ENCODE measurements around the gene LGALS9C.
"Not testable (repeated sequence)": the region's sequence is repeated elsewhere in the genome, so short reads cannot be mapped to it uniquely, and the experiment has no call there.

DNA sequence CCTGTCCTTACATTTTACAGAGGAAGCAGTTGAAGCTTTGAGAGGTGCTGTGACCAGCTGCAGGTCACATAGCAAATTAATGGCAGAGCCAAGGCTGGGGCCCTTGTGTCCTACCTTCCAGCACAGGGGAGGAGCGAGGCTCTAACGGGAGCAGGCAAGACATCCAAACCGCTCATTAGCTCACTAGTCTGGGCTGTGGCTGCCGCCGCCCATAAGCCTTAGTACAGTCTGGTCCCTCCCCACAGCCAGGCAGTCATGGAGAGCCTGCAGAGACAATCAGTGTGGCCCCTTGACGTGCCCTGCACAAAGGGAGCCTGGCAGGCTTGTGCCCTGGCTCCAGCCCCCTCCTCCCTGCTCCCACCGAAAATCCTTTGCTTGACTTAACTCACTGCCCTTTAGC is 25.6 kb upstream of the LGALS9C start:
- TF ChIP-seq CTCF (conservative IDR thresholded peaks at IDR 0.05 in 1 of 2, IDR thresholded peaks at IDR 0.05 in 1 of 2; ENCODE audit: extremely low read depth in 1 of 2, insufficient read depth in 1 of 2, low read depth in 1 of 2, low read length in 2 of 2); EZH2 (IDR thresholded peaks at IDR 0.05; ENCODE audit: borderline replicate concordance, low read length): not testable (repeated sequence)

All from mammary epithelial cell (primary cell).